Stimulated activated CD4-positive, alpha-beta T cell treated with anti-CD3 and anti-CD28 coated beads, Interleukin-2, amount 100 ng/mL, for 48 hours (primary cell): ENCODE data around the gene ZFYVE27.
A peak's percentile ranks its signal among the peaks of the same experiment; 100 is the strongest.
"Not testable (repeated sequence)": the region's sequence is repeated elsewhere in the genome, so short reads cannot be mapped to it uniquely, and the experiment has no call there.

Source experiments
- DNase-seq, 2 donors: peaks; one replicate each; pipeline ENCODE4 v3.0.0-alpha.2; 2020

The ZFYVE27 gene

GRCh38 chr10:97736902-97737769, at the start of gene ZFYVE27:
Gene ZFYVE27 (plus strand): TSS chr10:97737128. CDS start chr10:97738478, 1,350 bp downstream.
- DNase-seq = peak; percentile 97

GRCh38 chr10:97687785-97688781, 48.8 kb upstream of the ZFYVE27 start:
- no peak for DNase-seq

GRCh38 chr10:97689559-97690020, 47.3 kb upstream of the ZFYVE27 start:
- DNase-seq = no peak

GRCh38 chr10:97690133-97690532, 46.8 kb upstream of the ZFYVE27 start:
- no peak for DNase-seq

- DNase-seq = not testable (repeated sequence)
Measured at GRCh38 chr10:97698072-97698655, 38.8 kb upstream of the ZFYVE27 start.

- peak; percentile 41 to 44 for DNase-seq
Measured at GRCh38 chr10:97701438-97702069, 35.4 kb upstream of the ZFYVE27 start.

GRCh38 chr10:97703398-97704067, 33.4 kb upstream of the ZFYVE27 start:
- no peak for DNase-seq

GRCh38 chr10:97704341-97704740, 32.6 kb upstream of the ZFYVE27 start:
- no peak for DNase-seq

GRCh38 chr10:97705006-97705670, 31.8 kb upstream of the ZFYVE27 start:
- no peak for DNase-seq

GRCh38 chr10:97707134-97707861, 29.6 kb upstream of the ZFYVE27 start:
- no peak for DNase-seq

GRCh38 chr10:97708167-97708566, 28.8 kb upstream of the ZFYVE27 start:
- DNase-seq = no peak

GRCh38 chr10:97708976-97709946, 27.7 kb upstream of the ZFYVE27 start:
- peak; percentile 32 to 47 for DNase-seq

- DNase-seq = no peak
Measured at GRCh38 chr10:97711640-97712572, 25.0 kb upstream of the ZFYVE27 start.

- no peak for DNase-seq
Measured at GRCh38 chr10:97713339-97713825, 23.5 kb upstream of the ZFYVE27 start, which contains the start of gene MARVELD1. Gene MARVELD1 (plus strand): TSS chr10:97713730. CDS start chr10:97713877, 147 bp downstream.

GRCh38 chr10:97713826-97714400, 23.0 kb upstream of the ZFYVE27 start:
- peak; percentile 40 to 44 for DNase-seq

GRCh38 chr10:97714401-97715258, 22.3 kb upstream of the ZFYVE27 start:
- DNase-seq = peak in 1 of 2 donors; percentile 17
